Skeletal muscle tissue (tissue), 4 donors: Measurements from ENCODE around the gene ATAD2B. TPM values are rescaled to one million over a fixed set of nuclear protein-coding genes. Genes with fewer than 3 reads are reported as not detected.

Source experiments
- H3K27ac ChIP-seq: one replicate; pipeline ENCODE4 v1.7.0; 2013; ENCODE audit warnings: mild to moderate bottlenecking, low read depth, low read length, inconsistent platforms
- H3K27me3 ChIP-seq, 3 donors: one replicate each; pipeline ENCODE4 v1.7.0; 2013; ENCODE audit warnings: low read length in 3 of 3; ENCODE audit not compliant: control insufficient read depth in 3 of 3, insufficient read depth in 3 of 3
- H3K36me3 ChIP-seq, 3 donors: one replicate each; pipeline ENCODE4 v1.7.0; 2013; ENCODE audit warnings: low read length in 3 of 3; ENCODE audit not compliant: control insufficient read depth in 3 of 3, insufficient read depth in 3 of 3
- H3K4me1 ChIP-seq, 3 donors: one replicate each; pipeline ENCODE4 v1.7.0; 2013; ENCODE audit warnings: low read length in 3 of 3, mild to moderate bottlenecking in 3 of 3; ENCODE audit not compliant: control insufficient read depth in 3 of 3, insufficient read depth in 3 of 3
- H3K4me3 ChIP-seq, 3 donors: one replicate each; pipeline ENCODE4 v1.7.0; 2013; ENCODE audit warnings: low read length in 3 of 3
- H3K9ac ChIP-seq, 3 donors: one replicate each; pipeline ENCODE4 v1.7.0; 2013; ENCODE audit warnings: low read length in 3 of 3, mild to moderate bottlenecking in 3 of 3, moderate library complexity in 2 of 3, low read depth in 1 of 3
- H3K9me3 ChIP-seq, 3 donors: one replicate each; pipeline ENCODE4 v1.7.0; 2013; ENCODE audit warnings: low read length in 3 of 3; ENCODE audit not compliant: control insufficient read depth in 3 of 3
- total RNA-seq: library from RNA; depleted of rRNA; stranded (reverse); fragments of >200 nt; gene quantifications from one replicate; pipeline ENCODE4 v1.2.3, GENCODE V29; 2014
- donor health status: Osteomylitis.

ATAD2B gene
- total RNA-seq, 1 donor from 2014 or later, result 30.3 TPM

DNA sequence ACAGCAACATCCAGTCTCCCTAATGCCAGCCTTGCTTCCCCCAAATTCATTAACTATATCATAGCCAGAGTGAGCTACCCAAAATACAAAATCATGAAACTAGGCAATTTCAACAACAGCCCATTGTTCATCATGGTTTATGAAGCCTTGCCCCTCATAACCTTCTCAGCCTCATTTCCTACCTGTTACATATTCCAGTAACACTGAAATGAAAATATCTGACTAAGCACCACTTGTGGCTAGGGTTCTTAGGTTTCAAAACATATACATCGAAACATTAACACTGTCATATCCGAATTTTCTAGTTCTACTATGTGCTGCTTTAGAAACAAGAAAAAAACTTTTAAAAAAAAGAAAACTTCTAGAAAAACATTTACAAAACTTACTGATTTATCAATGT, 59.5 kb downstream of the ATAD2B start:
- Histone ChIP-seq H3K4me1 (no peaks in the 10 kb centered on the region), H3K27me3 (no peaks in the 10 kb centered on the region), H3K9ac (no peak overlapping the region), H3K4me3 (no peak overlapping the region), H3K27ac (no peak overlapping the region), H3K36me3 (peaks cover 12 to 34% (median 18%) of the 10 kb centered on the region in 3 donors), H3K9me3 (no peaks in the 10 kb centered on the region)

DNA sequence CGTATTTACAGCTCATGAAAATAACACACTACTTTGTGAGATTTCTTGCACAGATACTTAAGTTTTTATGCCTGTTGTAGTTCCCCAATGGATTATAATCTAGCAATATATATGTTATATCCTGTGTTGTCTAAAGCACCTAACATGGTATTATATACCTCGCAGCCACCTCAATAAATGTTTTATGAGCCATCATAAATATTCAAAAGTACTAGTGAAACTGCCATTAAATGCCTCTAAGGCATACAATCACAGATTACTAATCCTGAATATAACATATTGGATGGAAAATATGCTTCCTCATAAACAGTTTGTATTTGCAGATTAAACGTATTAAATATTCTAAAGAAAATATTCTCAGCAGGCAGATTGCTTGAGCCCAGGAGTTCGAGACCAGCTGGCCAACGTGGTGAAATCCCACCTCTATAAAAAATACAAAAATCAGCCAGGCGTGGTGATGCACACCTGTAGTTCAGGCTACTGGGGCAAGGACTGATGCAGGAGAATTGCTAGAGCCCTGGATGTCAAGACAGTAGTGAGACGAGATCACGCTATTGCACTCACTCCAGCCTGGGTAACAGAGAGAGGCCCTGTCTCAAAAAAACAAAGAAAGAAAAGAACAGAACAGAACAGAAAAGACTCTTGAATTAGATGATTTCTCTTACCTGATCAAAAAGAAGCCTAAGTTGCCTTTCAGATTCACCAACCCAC, 64.1 kb downstream of the ATAD2B start:
- no peaks in the 10 kb centered on the region for H3K27me3 ChIP-seq
- no peak overlapping the region for H3K9ac ChIP-seq
- peaks cover 4 to 28% (median 12%) of the 10 kb centered on the region in 3 donors for H3K36me3 ChIP-seq
- no peaks in the 10 kb centered on the region for H3K9me3 ChIP-seq
- no peak overlapping the region for H3K4me3 ChIP-seq
- no peaks in the 10 kb centered on the region for H3K4me1 ChIP-seq
- no peak overlapping the region for H3K27ac ChIP-seq

DNA sequence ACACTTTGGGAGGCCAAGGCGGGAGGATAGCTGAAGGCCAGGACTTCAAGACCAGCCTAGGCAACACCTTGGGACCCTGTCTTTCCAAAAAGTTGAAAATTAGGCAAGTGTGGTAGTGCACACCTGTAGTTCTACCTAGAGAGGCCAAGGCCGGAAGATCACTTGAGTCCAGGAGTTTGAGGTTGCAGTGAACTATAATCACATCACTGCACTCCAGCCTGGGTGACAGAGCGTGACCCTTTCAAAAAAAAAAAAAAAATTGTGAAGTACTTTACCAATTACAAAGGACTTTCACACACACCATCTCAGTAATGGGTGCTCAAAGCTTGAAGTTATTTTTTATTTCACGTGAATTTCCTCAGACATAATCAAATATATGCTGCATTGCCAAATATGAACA, 65.0 kb downstream of the ATAD2B start:
- Histone ChIP-seq H3K9ac (no peak overlapping the region), H3K4me1 (no peaks in the 10 kb centered on the region), H3K36me3 (peaks cover 4 to 24% (median 8%) of the 10 kb centered on the region in 3 donors), H3K27ac (no peak overlapping the region), H3K27me3 (no peaks in the 10 kb centered on the region), H3K4me3 (no peak overlapping the region), H3K9me3 (no peaks in the 10 kb centered on the region)

DNA sequence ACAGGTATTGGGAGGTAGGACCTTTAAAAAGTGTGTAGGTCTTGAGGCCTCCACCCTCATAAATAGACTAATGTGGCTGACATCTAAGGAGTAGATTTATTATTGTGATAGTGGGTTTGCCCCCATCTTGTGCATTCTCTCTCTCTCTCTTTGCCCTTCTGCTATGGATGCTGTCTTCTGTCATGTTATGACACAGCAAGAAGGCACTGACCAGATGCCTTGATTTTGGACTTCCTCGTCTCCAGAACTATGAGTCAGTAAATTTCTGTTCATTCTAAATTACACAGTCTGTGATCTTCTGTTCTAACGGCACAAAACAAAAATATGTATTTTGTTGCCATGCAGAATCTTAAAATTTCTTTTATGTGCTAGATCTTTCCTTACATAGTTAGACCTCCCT, 66.9 kb downstream of the ATAD2B start:
- H3K9me3 ChIP-seq, result no peaks in the 10 kb centered on the region
- no peaks in the 10 kb centered on the region for H3K4me1 ChIP-seq
- no peak overlapping the region for H3K4me3 ChIP-seq
- no peak overlapping the region for H3K27ac ChIP-seq
- H3K36me3 ChIP-seq, result peaks cover 3 to 29% (median 10%) of the 10 kb centered on the region in 3 donors
- H3K27me3 ChIP-seq, result no peaks in the 10 kb centered on the region
- no peak overlapping the region for H3K9ac ChIP-seq

DNA sequence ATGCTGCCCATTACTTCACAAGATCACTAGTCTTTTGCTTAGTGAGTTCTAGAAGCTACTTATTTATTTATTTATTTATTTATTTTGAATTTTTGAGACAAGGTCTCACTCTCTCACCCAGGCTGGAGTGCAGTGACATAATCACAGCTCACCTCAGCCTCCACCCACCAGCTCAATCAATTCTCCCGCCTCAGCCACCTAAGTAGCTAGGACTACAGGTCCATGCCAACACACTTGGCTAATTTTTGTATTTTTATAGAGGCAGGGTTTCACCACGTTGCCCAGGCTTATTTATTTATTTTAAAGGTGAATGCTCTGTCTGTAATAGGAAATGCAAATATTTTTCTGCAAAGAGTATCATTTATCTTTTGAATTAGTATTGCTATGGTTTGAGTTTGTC, 67.7 kb downstream of the ATAD2B start:
- H3K27ac ChIP-seq, result no peak overlapping the region
- H3K4me3 ChIP-seq, result no peak overlapping the region
- peaks cover 3 to 27% (median 10%) of the 10 kb centered on the region in 3 donors for H3K36me3 ChIP-seq
- no peaks in the 10 kb centered on the region for H3K4me1 ChIP-seq
- H3K9ac ChIP-seq, result no peak overlapping the region
- no peaks in the 10 kb centered on the region for H3K9me3 ChIP-seq
- no peaks in the 10 kb centered on the region for H3K27me3 ChIP-seq

DNA sequence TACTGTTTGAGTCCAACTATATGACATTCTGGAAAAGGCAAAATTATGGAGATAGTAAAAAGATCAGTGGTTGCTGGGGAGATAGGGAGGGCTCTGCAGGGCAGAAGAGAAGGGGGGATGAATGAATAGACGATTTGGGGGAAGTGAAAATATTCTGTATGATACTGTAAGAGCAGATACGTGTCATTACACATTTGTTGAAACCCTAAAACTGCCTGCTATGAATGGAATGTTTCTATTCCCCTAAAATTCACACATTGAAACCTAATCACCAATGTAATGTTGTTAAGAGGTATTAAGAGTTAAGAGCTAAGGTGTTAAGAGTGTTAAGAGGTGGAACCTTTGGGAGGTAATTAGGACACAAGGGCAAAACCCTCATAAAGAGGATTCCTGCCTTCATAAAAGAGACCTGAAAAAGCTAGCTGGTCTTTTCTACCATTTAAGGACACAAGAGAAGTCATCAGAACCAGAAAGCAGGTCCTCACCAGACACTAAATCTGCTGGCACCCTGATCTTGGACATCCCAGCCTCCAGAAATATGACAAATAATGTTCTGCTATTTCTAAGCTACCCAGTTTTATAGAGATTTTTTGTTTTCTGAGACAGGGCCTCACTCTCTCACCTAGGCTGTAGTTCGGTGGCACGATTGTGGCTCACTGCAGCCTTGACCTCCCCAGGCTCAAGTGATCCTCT, 76.2 kb downstream of the ATAD2B start:
- H3K9ac ChIP-seq, result no peak overlapping the region
- no peak overlapping the region for H3K4me3 ChIP-seq
- H3K4me1 ChIP-seq, result no peaks in the 10 kb centered on the region
- H3K36me3 ChIP-seq, result peaks cover 0 to 6% (median 5%) of the 10 kb centered on the region in 3 donors
- H3K27me3 ChIP-seq, result no peaks in the 10 kb centered on the region
- H3K27ac ChIP-seq, result no peak overlapping the region
- H3K9me3 ChIP-seq, result no peaks in the 10 kb centered on the region

DNA sequence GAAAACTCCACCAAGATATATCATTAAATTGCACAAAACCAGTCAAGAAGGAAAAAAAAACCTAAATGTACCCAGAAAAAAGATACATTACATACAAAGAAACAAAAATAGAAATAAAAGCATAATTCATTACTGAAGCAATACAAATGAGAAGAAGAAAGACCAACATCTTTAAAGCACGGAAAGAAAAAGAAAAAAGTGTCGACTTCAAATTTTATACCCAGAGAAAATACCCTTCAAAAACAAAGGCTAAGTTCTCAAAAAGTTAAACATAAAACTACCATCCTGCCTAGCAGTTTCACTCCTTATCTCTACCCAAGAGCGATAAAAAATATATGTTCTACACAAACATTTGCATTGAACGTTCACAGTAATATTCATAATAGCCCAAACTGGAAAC, 82.0 kb downstream of the ATAD2B start:
- H3K9ac ChIP-seq, result no peak overlapping the region
- no peaks in the 10 kb centered on the region for H3K36me3 ChIP-seq
- H3K4me3 ChIP-seq, result no peak overlapping the region
- H3K27ac ChIP-seq, result no peak overlapping the region
- H3K9me3 ChIP-seq, result no peaks in the 10 kb centered on the region
- no peaks in the 10 kb centered on the region for H3K27me3 ChIP-seq
- H3K4me1 ChIP-seq, result no peaks in the 10 kb centered on the region

DNA sequence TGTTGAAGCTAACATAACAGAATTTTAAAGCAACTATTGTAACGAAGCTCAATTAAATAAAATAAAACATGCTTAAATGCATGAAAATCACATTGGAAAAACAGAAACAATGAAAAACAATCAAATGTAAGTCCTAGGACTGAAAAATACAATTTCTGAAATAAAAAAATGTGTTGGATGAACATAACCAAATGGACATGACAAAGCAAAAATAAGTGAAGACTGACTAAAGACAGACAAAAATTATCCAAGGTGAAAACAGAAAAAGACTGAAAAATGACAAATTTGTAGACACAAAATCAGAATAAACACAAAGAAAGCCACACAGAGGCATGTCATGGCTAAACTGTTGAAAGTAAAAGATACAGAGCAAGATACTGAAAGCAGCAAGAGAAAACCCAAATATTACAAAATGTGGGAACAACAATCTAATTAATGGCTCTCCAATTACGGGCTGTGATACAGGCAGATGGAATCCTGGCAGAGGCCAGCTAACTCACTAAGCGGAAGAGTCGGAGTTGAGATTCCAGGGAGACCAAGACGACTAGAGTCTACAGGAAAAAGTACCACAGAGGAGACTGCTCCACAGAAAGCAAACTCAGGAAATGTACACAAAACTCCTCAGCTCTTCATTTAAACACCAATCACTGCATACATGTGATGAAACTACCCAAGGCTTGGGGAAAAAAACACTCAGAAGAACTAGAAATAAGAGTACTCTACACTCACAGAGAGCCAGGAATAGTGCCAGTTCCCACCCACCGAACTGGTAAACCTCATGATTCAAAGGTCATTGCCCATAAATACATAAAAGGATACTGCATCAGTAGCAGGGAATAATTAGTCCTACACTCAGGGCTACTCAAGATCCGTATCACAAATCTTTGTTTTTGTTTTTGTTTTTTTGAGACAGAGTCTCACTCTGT, 83.6 kb downstream of the ATAD2B start:
- Histone ChIP-seq H3K4me3 (no peak overlapping the region), H3K27me3 (no peaks in the 10 kb centered on the region), H3K36me3 (no peaks in the 10 kb centered on the region), H3K27ac (no peak overlapping the region), H3K9me3 (no peaks in the 10 kb centered on the region), H3K4me1 (no peaks in the 10 kb centered on the region), H3K9ac (no peak overlapping the region)

DNA sequence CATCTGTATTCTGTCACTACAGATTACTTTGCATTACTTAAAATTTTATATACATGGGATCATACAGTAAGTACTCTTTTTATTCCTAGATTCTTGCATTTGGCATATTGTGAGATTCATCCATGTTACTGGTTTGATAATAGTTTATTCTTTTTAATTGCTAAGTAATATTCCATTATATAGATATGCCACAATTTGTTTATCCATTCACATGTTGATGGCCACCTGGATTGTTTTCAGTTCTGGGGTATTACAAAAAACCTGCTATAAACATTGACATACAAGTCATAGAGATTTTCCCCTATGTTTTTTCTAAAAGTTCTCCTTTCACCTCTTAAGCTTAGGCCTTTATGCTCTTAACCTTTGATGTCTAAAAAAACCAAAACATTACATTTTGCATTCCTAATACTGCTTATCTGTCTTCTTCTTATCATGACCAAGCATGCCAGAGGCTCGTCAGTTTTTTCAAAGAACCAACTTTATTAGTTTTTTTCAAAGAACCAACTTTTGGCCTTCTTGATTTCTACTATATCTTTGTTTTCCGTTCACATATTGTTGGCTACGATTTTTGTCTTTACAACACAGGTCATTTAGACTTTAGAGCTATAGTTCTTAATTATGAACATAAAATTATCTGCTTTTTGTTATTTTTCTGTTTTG, 86.9 kb downstream of the ATAD2B start:
- Histone ChIP-seq H3K27ac (no peak overlapping the region), H3K27me3 (no peaks in the 10 kb centered on the region), H3K4me1 (no peaks in the 10 kb centered on the region), H3K9ac (no peak overlapping the region), H3K36me3 (peaks cover 0 to 9% (median 7%) of the 10 kb centered on the region in 3 donors), H3K9me3 (no peaks in the 10 kb centered on the region), H3K4me3 (no peak overlapping the region)
